GM19397 (cell line): ENCODE data around the gene NDFIP2.
"Not testable (repeated sequence)": the region's sequence is repeated elsewhere in the genome, so short reads cannot be mapped to it uniquely, and the experiment has no call there.

Experiments
- ATAC-seq: cut with Tn5 transposase; IDR thresholded peaks from one replicate; pipeline ENCODE4 v1.9.1; 2021; ENCODE audit warnings: mild to moderate bottlenecking, moderate library complexity; ENCODE audit not compliant: unreplicated experiment

The NDFIP2 gene

DNA sequence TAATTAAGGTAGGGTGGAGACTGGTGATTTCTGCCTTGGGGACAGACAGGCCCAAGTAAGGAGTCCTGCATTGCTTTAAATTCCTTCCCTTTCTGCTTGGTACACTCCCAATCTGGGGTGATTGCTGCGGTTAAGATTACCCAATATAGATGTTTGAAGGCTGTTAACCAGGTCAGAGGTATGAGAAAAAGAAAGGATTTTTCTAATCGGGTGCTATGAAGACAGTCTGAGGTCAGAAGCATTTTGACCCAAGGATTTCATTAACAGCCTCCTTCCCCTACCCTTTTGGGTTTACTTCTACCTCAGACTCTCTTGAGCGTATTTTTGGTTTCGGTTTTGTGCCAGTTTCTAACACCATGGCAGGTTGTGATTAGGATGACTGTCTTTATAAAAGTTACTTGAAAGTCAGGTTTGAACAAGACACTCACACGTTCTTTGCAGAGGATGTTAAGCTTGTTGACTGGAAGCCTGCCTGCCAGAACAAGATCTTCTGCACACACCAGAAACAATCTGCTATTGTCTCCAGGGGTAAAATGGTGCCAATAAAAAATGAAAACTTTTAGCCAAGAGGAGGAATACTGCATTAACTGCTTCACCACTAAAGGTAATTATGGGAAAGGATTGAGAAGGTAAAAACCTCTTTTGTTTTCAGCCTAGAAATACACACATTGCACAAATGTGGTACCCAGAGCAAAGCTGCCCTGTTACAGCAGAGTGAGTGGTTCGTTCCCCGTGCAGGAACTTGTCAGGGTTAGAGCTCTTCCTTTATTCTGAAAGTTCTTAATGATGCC lies 108.8 kb downstream of the NDFIP2 start:
- no peak for ATAC-seq

DNA sequence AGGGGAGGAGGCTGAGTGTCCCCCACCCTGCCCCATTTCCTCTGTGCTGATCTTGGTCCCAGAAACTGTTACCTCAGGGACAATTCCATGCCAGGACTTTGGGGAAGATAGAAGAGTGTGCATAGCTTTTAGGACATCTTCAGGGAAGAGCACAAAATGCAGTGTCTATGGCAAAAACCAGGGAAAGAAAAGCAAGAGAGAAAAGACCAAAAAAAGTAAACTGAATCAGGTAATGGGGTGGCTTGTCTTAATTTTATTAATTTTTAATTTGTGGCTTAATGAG lies 109.4 kb downstream of the NDFIP2 start:
- ATAC-seq, result no peak

DNA sequence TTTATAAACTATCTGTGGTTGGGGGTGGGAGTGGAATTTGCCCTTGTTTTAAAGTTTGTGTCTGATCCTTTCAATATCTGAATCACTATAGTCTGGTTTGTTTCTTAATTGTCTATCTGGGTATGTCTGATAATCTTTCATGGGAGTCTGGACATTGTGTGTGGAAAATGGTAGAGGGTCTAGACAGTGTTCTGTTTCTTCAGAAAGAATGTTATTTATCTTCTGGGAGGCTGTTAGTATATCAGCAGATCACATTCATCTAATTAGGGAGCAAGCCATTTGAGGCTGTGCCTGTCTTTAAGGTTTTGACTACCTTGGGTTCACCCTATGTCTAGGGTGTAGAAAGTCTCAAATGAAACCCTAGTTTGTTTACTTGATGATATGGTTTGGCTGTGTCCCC lies 110.5 kb downstream of the NDFIP2 start:
- no peak for ATAC-seq

DNA sequence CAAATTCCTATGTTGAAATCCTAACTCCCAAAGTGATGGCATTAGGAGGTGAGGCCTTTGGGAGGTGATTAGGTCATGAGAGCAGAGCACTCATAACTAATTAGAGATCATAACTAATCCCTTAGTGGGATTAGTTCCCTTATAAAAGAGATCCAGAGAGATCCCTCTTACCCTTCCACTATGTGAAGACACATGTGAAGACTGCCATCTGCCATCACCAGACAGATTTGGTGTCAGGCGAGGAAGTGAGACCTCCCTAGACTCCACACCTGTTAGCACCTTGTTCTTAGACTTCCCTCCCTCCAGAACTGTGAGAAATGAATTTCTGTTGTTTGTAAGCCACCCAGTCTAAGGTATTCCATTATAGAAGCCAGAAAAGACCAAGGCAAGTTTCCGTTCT lies 112.2 kb downstream of the NDFIP2 start:
- ATAC-seq, result no peak

DNA sequence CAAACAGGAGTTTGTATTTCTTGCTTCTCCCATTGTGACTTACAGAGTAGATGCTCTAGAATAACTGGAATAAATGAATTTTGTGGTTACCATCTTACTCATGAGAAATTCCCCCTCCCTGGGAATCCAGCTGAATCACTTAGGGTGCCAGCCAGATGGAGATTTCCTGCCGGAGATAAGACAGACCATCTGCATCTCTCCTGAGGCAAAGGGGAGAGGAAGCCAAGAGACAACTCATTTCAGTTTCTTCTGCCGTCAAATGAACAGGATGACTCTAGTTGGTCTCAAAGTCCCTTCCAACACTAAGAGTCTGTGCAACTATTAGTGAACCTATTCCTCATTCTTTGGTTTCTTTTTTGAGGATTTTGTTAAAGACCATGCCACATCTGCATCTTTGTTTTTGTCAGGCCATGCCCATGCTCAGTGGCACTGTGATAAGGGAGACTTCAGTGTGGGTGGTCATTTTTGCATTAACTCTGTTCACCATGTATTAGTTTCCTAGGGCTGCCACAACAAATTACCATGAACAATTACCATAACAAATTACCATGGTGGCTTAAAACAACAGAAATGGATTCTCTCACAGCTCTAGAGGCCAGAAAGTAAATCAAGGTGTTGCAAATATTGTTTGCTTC lies 112.8 kb downstream of the NDFIP2 start:
- no peak for ATAC-seq

DNA sequence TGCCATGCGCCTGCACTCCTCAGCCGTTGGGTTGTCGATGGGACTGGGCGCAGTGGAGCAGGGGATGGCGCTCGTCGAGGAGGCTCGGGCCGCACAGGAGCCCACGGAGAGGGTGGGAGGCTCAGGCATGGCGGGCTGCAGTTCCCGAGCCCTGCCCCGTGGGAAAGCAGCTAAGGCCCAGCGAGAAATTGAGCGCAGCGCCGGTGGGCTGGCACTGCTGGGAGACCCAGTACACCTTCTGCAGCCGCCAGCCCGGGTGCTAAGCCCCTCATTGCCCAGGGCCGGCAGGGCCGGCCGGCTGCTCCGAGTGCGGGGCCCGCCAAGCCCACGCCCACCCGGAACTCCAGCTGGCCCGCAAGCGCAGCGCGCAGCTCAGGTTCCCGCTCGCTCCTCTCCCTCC lies 119.2 kb downstream of the NDFIP2 start:
- not testable (repeated sequence) for ATAC-seq

DNA sequence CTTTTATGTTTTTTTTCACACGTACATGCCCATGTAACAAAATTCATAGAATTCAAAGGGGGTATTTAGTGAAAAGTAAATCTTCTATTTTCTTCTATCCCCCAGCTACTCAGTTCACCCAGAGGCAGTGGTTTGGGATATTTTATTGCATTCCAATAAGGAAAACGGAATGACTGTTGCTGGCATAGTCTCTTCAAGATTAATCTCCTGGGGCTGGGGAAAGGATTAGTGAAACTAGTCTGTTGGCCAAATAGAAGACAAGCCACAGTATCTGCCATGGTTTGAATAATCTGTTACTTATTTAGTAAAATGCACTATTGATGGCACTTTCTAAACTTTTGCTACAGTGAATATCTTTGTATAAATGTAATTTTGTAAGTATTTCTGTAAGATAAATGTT lies 122.0 kb downstream of the NDFIP2 start:
- ATAC-seq, result no peak

DNA sequence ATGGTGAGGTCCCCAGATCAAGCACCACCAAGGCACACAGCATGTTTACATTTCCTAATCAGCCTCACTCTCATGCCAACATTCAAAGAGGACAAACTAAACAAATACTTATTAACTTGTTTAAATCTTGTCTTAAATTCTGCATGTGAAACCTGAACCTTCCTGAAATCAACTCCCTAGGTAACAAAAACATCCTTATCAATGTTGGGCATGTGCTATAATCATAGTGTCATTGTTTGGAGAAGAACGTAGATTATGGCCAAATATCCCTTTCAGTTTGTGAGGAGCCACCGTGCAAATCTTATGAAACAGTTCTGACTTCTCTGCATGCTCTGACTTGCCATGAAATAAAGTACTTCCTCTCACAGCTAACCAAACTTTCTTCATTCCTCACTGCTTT lies 123.8 kb downstream of the NDFIP2 start:
- no peak for ATAC-seq
